Measurements from ENCODE around the gene ROBO2.

DNA sequence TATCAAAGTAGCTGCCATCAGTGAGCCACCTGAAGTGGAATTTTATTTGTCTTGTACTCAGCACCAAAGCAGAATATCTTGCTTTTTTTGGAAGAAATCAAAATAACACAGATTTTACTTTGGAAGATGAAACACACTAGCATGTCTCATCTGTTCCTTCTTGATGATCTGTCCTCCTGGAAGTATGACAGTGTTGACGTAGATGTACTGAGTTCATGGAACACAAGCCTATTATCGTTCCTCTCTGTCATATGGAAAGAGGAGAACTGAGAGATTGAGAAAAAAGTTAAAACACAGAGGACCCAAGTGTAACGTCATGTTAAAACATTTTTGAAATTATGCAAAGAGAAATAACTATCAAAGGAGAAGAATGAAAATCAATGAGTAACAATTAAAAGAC, 340.2 kb downstream of the ROBO2 start:
- TF ChIP-seq, protein P1, sequence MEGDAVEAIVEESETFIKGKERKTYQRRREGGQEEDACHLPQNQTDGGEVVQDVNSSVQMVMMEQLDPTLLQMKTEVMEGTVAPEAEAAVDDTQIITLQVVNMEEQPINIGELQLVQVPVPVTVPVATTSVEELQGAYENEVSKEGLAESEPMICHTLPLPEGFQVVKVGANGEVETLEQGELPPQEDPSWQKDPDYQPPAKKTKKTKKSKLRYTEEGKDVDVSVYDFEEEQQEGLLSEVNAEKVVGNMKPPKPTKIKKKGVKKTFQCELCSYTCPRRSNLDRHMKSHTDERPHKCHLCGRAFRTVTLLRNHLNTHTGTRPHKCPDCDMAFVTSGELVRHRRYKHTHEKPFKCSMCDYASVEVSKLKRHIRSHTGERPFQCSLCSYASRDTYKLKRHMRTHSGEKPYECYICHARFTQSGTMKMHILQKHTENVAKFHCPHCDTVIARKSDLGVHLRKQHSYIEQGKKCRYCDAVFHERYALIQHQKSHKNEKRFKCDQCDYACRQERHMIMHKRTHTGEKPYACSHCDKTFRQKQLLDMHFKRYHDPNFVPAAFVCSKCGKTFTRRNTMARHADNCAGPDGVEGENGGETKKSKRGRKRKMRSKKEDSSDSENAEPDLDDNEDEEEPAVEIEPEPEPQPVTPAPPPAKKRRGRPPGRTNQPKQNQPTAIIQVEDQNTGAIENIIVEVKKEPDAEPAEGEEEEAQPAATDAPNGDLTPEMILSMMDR (IDR thresholded peaks at IDR 0.05) = no peak
- TF ChIP-seq POLR2A (IDR thresholded peaks at IDR 0.05) = no peak

Measured in vagina (tissue), 2 donors.